ENCODE data around the gene HEATR1. TPM values are rescaled to one million over a fixed set of nuclear protein-coding genes. Genes with fewer than 3 reads are reported as not detected.
A peak's percentile ranks its signal among the peaks of the same experiment; 100 is the strongest.
"Not testable (repeated sequence)": the region's sequence is repeated elsewhere in the genome, so short reads cannot be mapped to it uniquely, and the experiment has no call there.

Gene HEATR1
- total and polyA plus RNA-seq, 3 experiments from 2014 or later: 14.2 to 106 (median 101) TPM

- H3K27ac ChIP-seq (ENCODE audit: low read depth, low read length): no peak overlapping the region
- H3K9me3 ChIP-seq (ENCODE audit: low read length): no peaks in the 10 kb centered on the region
- no peaks in the 10 kb centered on the region for H3K27me3 ChIP-seq (ENCODE audit: insufficient read depth, low read length, poor library complexity, severe bottlenecking)
- H3K36me3 ChIP-seq (ENCODE audit: insufficient read depth, low read length): no peaks in the 10 kb centered on the region
- CTCF ChIA-PET: no interaction called here
- DNase-seq: no peak
- H3K4me1 ChIP-seq (ENCODE audit: insufficient read depth, low read length): no peaks in the 10 kb centered on the region
- no peak overlapping the region for H3K4me3 ChIP-seq (ENCODE audit: low read length)
- H3K4me3 Mint-ChIP-seq: peak overlapping the region in 1 of 7 donors; percentile 44
- no peaks in the 10 kb centered on the region for H3K9me3 Mint-ChIP-seq
- no peaks in the 10 kb centered on the region for H3K27me3 Mint-ChIP-seq
- H3K4me1 Mint-ChIP-seq: peaks cover 14 to 29% (median 28%) of the 10 kb centered on the region in 3 donors
- H3K36me3 Mint-ChIP-seq: no peaks in the 10 kb centered on the region
- H3K27ac Mint-ChIP-seq: peak overlapping the region in 2 of 8 donors; percentile 6 to 37
- POLR2A ChIA-PET: no interaction called here
Observed at GRCh38 chr1:236509647-236510401, 94.5 kb downstream of the HEATR1 start.

GRCh38 chr1:236509203-236509602 is 95.1 kb downstream of the HEATR1 start:
- no peaks in the 10 kb centered on the region for H3K4me1 ChIP-seq (ENCODE audit: insufficient read depth, low read length)
- POLR2A ChIA-PET: no interaction called here
- no peaks in the 10 kb centered on the region for H3K27me3 Mint-ChIP-seq
- peaks cover 14 to 29% (median 28%) of the 10 kb centered on the region in 3 donors for H3K4me1 Mint-ChIP-seq
- no peaks in the 10 kb centered on the region for H3K27me3 ChIP-seq (ENCODE audit: insufficient read depth, low read length, poor library complexity, severe bottlenecking)
- H3K4me3 ChIP-seq (ENCODE audit: low read length): no peak overlapping the region
- CTCF ChIA-PET: interaction anchor here (1.0 to 1.7 kb wide), 2 partner anchors 8 to 11 kb away, joined by 3 to 8 read pairs; no protein-coding TSS in a partner anchor
- DNase-seq: no peak
- H3K27ac ChIP-seq (ENCODE audit: low read depth, low read length): no peak overlapping the region
- H3K4me3 Mint-ChIP-seq: no peak overlapping the region
- H3K9me3 ChIP-seq (ENCODE audit: low read length): no peaks in the 10 kb centered on the region
- no peaks in the 10 kb centered on the region for H3K9me3 Mint-ChIP-seq
- H3K27ac Mint-ChIP-seq: peak overlapping the region in 3 of 8 donors; percentile 36 to 74 (median 37)
- H3K36me3 Mint-ChIP-seq: no peaks in the 10 kb centered on the region
- H3K36me3 ChIP-seq (ENCODE audit: insufficient read depth, low read length): no peaks in the 10 kb centered on the region

- Mint-ChIP-seq H3K27ac (peak overlapping the region in 5 of 8 donors; percentile 5 to 74 (median 44)), H3K27me3 (no peaks in the 10 kb centered on the region), H3K4me3 (peak overlapping the region in 5 of 7 donors; percentile 3 to 53 (median 32)), H3K9me3 (no peaks in the 10 kb centered on the region), H3K4me1 (peaks cover 14 to 29% (median 28%) of the 10 kb centered on the region in 3 donors), H3K36me3 (no peaks in the 10 kb centered on the region)
- H3K4me3 ChIP-seq (ENCODE audit: low read length): no peak overlapping the region
- no peaks in the 10 kb centered on the region for H3K9me3 ChIP-seq (ENCODE audit: low read length)
- H3K27me3 ChIP-seq (ENCODE audit: insufficient read depth, low read length, poor library complexity, severe bottlenecking): no peaks in the 10 kb centered on the region
- no peak overlapping the region for H3K27ac ChIP-seq (ENCODE audit: low read depth, low read length)
- no peak for DNase-seq
- no peaks in the 10 kb centered on the region for H3K4me1 ChIP-seq (ENCODE audit: insufficient read depth, low read length)
- ChIA-PET POLR2A (no interaction called here), CTCF (interaction anchor here (1.0 to 1.7 kb wide), 2 partner anchors 9 to 11 kb away, joined by 3 to 8 read pairs; no protein-coding TSS in a partner anchor)
- H3K36me3 ChIP-seq (ENCODE audit: insufficient read depth, low read length): no peaks in the 10 kb centered on the region
Observed at GRCh38 chr1:236508593-236509027, 95.7 kb downstream of the HEATR1 start.

- Histone ChIP-seq H3K27me3 (ENCODE audit: insufficient read depth, low read length, poor library complexity, severe bottlenecking) (no peaks in the 10 kb centered on the region), H3K4me1 (ENCODE audit: insufficient read depth, low read length) (peaks cover 10% of the 10 kb centered on the region), H3K36me3 (ENCODE audit: insufficient read depth, low read length) (no peaks in the 10 kb centered on the region), H3K9me3 (ENCODE audit: low read length) (no peaks in the 10 kb centered on the region), H3K4me3 (ENCODE audit: low read length) (no peak overlapping the region), H3K27ac (ENCODE audit: low read depth, low read length) (no peak overlapping the region)
- Mint-ChIP-seq H3K36me3 (no peaks in the 10 kb centered on the region), H3K4me3 (no peak overlapping the region), H3K27me3 (no peaks in the 10 kb centered on the region), H3K27ac (peak overlapping the region in 1 of 8 donors; percentile 80), H3K4me1 (peaks cover 27 to 39% (median 38%) of the 10 kb centered on the region in 3 donors), H3K9me3 (no peaks in the 10 kb centered on the region)
- CTCF ChIA-PET: no interaction called here
- DNase-seq: no peak
- POLR2A ChIA-PET: no interaction called here
Observed at GRCh38 chr1:236507022-236507700, 97.2 kb downstream of the HEATR1 start.

GRCh38 chr1:236504338-236504737 is 100.0 kb downstream of the HEATR1 start:
- H3K4me3 Mint-ChIP-seq; H3K27ac ChIP-seq (ENCODE audit: low read depth, low read length); H3K4me1 ChIP-seq (ENCODE audit: insufficient read depth, low read length); H3K9me3 Mint-ChIP-seq; POLR2A ChIA-PET; CTCF ChIA-PET; DNase-seq; H3K9me3 ChIP-seq (ENCODE audit: low read length); H3K36me3 ChIP-seq (ENCODE audit: insufficient read depth, low read length); H3K36me3 Mint-ChIP-seq; H3K4me3 ChIP-seq (ENCODE audit: low read length); H3K27me3 Mint-ChIP-seq; H3K27me3 ChIP-seq (ENCODE audit: insufficient read depth, low read length, poor library complexity, severe bottlenecking): not testable (repeated sequence)
- Mint-ChIP-seq H3K4me1 (peaks cover 25% of the 10 kb centered on the region in 3 donors), H3K27ac (peak overlapping the region in 1 of 8 donors; percentile 23)

- peak overlapping the region in 5 of 8 donors; percentile 5 to 77 (median 24) for H3K27ac Mint-ChIP-seq
- H3K4me3 ChIP-seq (ENCODE audit: low read length): peak overlapping the region; percentile 26
- no peaks in the 10 kb centered on the region for H3K9me3 Mint-ChIP-seq
- no peak for DNase-seq
- H3K27ac ChIP-seq (ENCODE audit: low read depth, low read length): no peak overlapping the region
- H3K36me3 Mint-ChIP-seq: no peaks in the 10 kb centered on the region
- no peaks in the 10 kb centered on the region for H3K9me3 ChIP-seq (ENCODE audit: low read length)
- CTCF ChIA-PET: interaction anchor here (1.9 to 2.1 kb wide), 2 partner anchors 13 kb away, joined by 5 read pairs; no protein-coding TSS in a partner anchor
- peaks cover 10% of the 10 kb centered on the region for H3K4me1 ChIP-seq (ENCODE audit: insufficient read depth, low read length)
- POLR2A ChIA-PET: interaction anchor here (0.7 kb wide), 1 partner anchor 13 kb away, joined by 3 read pairs; no protein-coding TSS in a partner anchor
- H3K4me3 Mint-ChIP-seq: peak overlapping the region in 5 of 7 donors; percentile 42 to 68 (median 64)
- no peaks in the 10 kb centered on the region for H3K27me3 ChIP-seq (ENCODE audit: insufficient read depth, low read length, poor library complexity, severe bottlenecking)
- H3K36me3 ChIP-seq (ENCODE audit: insufficient read depth, low read length): no peaks in the 10 kb centered on the region
- peaks cover 13 to 16% (median 14%) of the 10 kb centered on the region in 3 donors for H3K4me1 Mint-ChIP-seq
- H3K27me3 Mint-ChIP-seq: peaks cover 0 to 1% of the 10 kb centered on the region in 2 donors
Observed at GRCh38 chr1:236502972-236503639, 101.2 kb downstream of the HEATR1 start.

GRCh38 chr1:236502579-236502971 is 101.7 kb downstream of the HEATR1 start:
- no peaks in the 10 kb centered on the region for H3K36me3 ChIP-seq (ENCODE audit: insufficient read depth, low read length)
- Mint-ChIP-seq H3K27me3 (peaks cover 0 to 1% of the 10 kb centered on the region in 2 donors), H3K27ac (peak overlapping the region in 6 of 8 donors; percentile 5 to 77 (median 30)), H3K4me3 (peak overlapping the region in 3 of 7 donors; percentile 42 to 68 (median 52)), H3K9me3 (no peaks in the 10 kb centered on the region), H3K36me3 (no peaks in the 10 kb centered on the region), H3K4me1 (peaks cover 11 to 13% (median 13%) of the 10 kb centered on the region in 3 donors)
- DNase-seq: no peak
- no peaks in the 10 kb centered on the region for H3K27me3 ChIP-seq (ENCODE audit: insufficient read depth, low read length, poor library complexity, severe bottlenecking)
- ChIA-PET POLR2A (interaction anchor here (0.7 kb wide), 1 partner anchor 13 kb away, joined by 3 read pairs; no protein-coding TSS in a partner anchor), CTCF (interaction anchor here (1.9 to 2.1 kb wide), 2 partner anchors 12 to 14 kb away, joined by 5 read pairs; no protein-coding TSS in a partner anchor)
- no peak overlapping the region for H3K4me3 ChIP-seq (ENCODE audit: low read length)
- H3K4me1 ChIP-seq (ENCODE audit: insufficient read depth, low read length): peaks cover 10% of the 10 kb centered on the region
- H3K9me3 ChIP-seq (ENCODE audit: low read length): no peaks in the 10 kb centered on the region
- H3K27ac ChIP-seq (ENCODE audit: low read depth, low read length): no peak overlapping the region

All from CD8-positive, alpha-beta memory T cell (primary cell).